CD4-positive, alpha-beta memory T cell (primary cell): Measurements from ENCODE around the gene ARHGAP12. TPM values are rescaled to one million over a fixed set of nuclear protein-coding genes. Genes with fewer than 3 reads are reported as not detected.
"Not testable (repeated sequence)": the region's sequence is repeated elsewhere in the genome, so short reads cannot be mapped to it uniquely, and the experiment has no call there.

Source experiments
- CTCF ChIA-PET: fragments of 350-600 bp; sonication (Branson Sonifier 250); formaldehyde crosslinking; loops from one replicate; lab custom pipeline; 2021; ENCODE audit warnings: inconsistent platforms; ENCODE audit not compliant: partially characterized antibody; lab: Charles Lee
- POLR2A ChIA-PET: fragments of 350-600 bp; sonication (Branson Sonifier 250); formaldehyde crosslinking; loops from one replicate; lab custom pipeline; 2021; ENCODE audit not compliant: partially characterized antibody; lab: Charles Lee
- DNase-seq, 5 donors: peaks; one replicate each; pipeline versions ENCODE4 v3.0.0 to v3.0.0-alpha.2; 2020 to 2022; ENCODE audit warnings: mixed read lengths in 1 of 5
- H3K27ac ChIP-seq: one replicate; pipeline ENCODE4 v1.7.0; 2013; ENCODE audit warnings: low read depth, low read length
- H3K27me3 ChIP-seq: 2 replicates; pipeline ENCODE4 v1.7.0; 2013; ENCODE audit warnings: mild to moderate bottlenecking, low read length, moderate library complexity; ENCODE audit not compliant: insufficient read depth
- H3K36me3 ChIP-seq: 2 replicates; pipeline ENCODE4 v1.7.0; 2013; ENCODE audit warnings: mild to moderate bottlenecking, low read length, moderate library complexity; ENCODE audit not compliant: insufficient read depth
- H3K4me1 ChIP-seq: 2 replicates; pipeline ENCODE4 v1.7.0; 2013; ENCODE audit warnings: mild to moderate bottlenecking, low read length, moderate library complexity; ENCODE audit not compliant: insufficient read depth
- H3K4me3 ChIP-seq, 2 donors: one replicate each; pipeline ENCODE4 v1.7.0; 2013; ENCODE audit warnings: low read length in 2 of 2, mild to moderate bottlenecking in 1 of 2
- H3K9me3 ChIP-seq, 2 donors: one replicate each; pipeline ENCODE4 v1.7.0; 2013; ENCODE audit warnings: low read length in 2 of 2, control low read depth in 1 of 2; ENCODE audit not compliant: control insufficient read depth in 1 of 2
- H3K27ac Mint-ChIP-seq, 7 donors: one replicate each; pipeline ENCODE4 v1.8.0; 2020 to 2021; ENCODE audit warnings: mixed read lengths in 7 of 7, mild to moderate bottlenecking in 6 of 7, inconsistent platforms in 3 of 7, moderate library complexity in 3 of 7
- H3K27me3 Mint-ChIP-seq, 2 donors: one replicate each; pipeline ENCODE4 v1.8.0; 2020 to 2021; ENCODE audit warnings: mixed read lengths in 2 of 2
- H3K36me3 Mint-ChIP-seq, 2 donors: one replicate each; pipeline ENCODE4 v1.8.0; 2020 to 2021; ENCODE audit warnings: mixed read lengths in 2 of 2, inconsistent platforms in 1 of 2, mild to moderate bottlenecking in 1 of 2
- H3K4me1 Mint-ChIP-seq, 4 donors: one replicate each; pipeline ENCODE4 v1.8.0; 2020 to 2021; ENCODE audit warnings: mixed read lengths in 4 of 4, mild to moderate bottlenecking in 1 of 4
- H3K4me3 Mint-ChIP-seq, 8 donors: one replicate each; pipeline ENCODE4 v1.8.0; 2020 to 2021; ENCODE audit warnings: mixed read lengths in 8 of 8, mild to moderate bottlenecking in 7 of 8, moderate library complexity in 6 of 8, inconsistent platforms in 3 of 8
- H3K9me3 Mint-ChIP-seq, 8 donors: one replicate each; pipeline ENCODE4 v1.8.0; 2020 to 2021; ENCODE audit warnings: mixed read lengths in 8 of 8, mild to moderate bottlenecking in 5 of 8, inconsistent platforms in 3 of 8, moderate library complexity in 1 of 8
- intact Hi-C: fragments of 100-400 bp; cut with micrococcal nuclease; formaldehyde crosslinking; loops from one replicate; pipeline ENCODE4 v1.15.1; 2023
- polyA plus RNA-seq, 2 donors: library from polyadenylated mRNA; unstranded; fragments of 300-500 nt; fragmentation: Illumina TruSeq; gene quantifications; one replicate each; pipeline ENCODE4 v1.2.3, GENCODE V29; 2021
- total RNA-seq, 2 experiments: library from RNA; stranded (reverse); gene quantifications; one replicate each; pipeline ENCODE4 v1.2.3, GENCODE V29; 2021

Gene ARHGAP12
- total and polyA plus RNA-seq, 4 experiments from 2014 or later, result 9.6 to 31.2 (median 21.5) TPM

DNA sequence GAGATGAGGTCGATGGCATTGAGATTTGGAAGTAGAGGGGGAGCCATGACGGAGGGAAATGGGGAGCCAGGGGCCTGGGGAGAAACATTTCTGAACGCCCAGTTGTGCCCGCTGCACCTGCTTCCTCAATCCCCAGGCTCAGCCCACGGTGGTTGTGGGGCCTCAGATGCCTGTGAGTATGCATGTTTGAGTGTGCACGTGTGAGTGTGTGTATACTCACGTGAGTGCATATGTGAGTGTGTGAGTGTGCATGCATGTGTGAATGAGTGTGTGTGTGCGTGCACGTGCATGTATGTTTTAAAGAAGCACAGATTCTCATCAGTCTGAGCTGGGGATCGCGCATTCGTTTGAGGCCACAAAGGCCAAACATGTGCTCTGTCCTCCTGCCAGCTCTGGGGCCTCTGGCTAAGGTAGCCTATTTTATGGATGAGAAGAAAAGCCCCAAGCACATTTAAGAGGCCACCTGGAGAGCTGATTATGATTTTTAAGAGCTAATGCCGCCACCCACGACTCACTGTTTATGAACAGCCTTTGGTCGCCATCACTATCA, 154.8 kb downstream of the ARHGAP12 start:
- intact Hi-C loops, result loop anchor here (10.0 kb wide), 1 partner anchor 249 kb away; no protein-coding TSS in a partner anchor
- Histone ChIP-seq H3K4me1 (no peaks in the 10 kb centered on the region), H3K27ac (no peak overlapping the region), H3K36me3 (no peaks in the 10 kb centered on the region), H3K9me3 (no peaks in the 10 kb centered on the region), H3K4me3 (no peak overlapping the region), H3K27me3 (no peaks in the 10 kb centered on the region)
- ChIA-PET CTCF (interaction anchor here (1.0 to 1.9 kb wide), 2 partner anchors 10 to 989 kb away, joined by 3 to 6 read pairs; no protein-coding TSS in a partner anchor), POLR2A (interaction anchor here (0.9 kb wide), 1 partner anchor 14 kb away, joined by 3 read pairs; no protein-coding TSS in a partner anchor)
- DNase-seq, result no peak
- Mint-ChIP-seq H3K4me3 (no peak overlapping the region), H3K27ac (no peak overlapping the region), H3K4me1 (no peaks in the 10 kb centered on the region), H3K36me3 (no peaks in the 10 kb centered on the region), H3K9me3 (no peaks in the 10 kb centered on the region), H3K27me3 (peaks cover 0 to 1% of the 10 kb centered on the region in 2 donors)

- POLR2A ChIA-PET, result no interaction called here
- Histone ChIP-seq H3K9me3 (no peaks in the 10 kb centered on the region), H3K4me3 (no peak overlapping the region), H3K27ac (no peak overlapping the region), H3K36me3 (no peaks in the 10 kb centered on the region), H3K4me1 (no peaks in the 10 kb centered on the region), H3K27me3 (no peaks in the 10 kb centered on the region)
- H3K27ac Mint-ChIP-seq, result no peak overlapping the region
- H3K27me3 Mint-ChIP-seq, result no peaks in the 10 kb centered on the region
- no peaks in the 10 kb centered on the region for H3K4me1 Mint-ChIP-seq
- no peak for DNase-seq
- H3K4me3 Mint-ChIP-seq, result no peak overlapping the region
- H3K36me3 Mint-ChIP-seq, result no peaks in the 10 kb centered on the region
- H3K9me3 Mint-ChIP-seq, result no peaks in the 10 kb centered on the region
- CTCF ChIA-PET, result interaction anchor here (0.9 to 3.9 kb wide), 6 partner anchors 10 to 689 kb away, joined by 3 to 18 read pairs (median 10); no protein-coding TSS in a partner anchor
- intact Hi-C loops, result loop anchor here (10.0 kb wide), 1 partner anchor 247 kb away; no protein-coding TSS in a partner anchor
Observed at GRCh38 chr10:31771331-31771831, 157.2 kb downstream of the ARHGAP12 start.

GRCh38 chr10:31770307-31770902, 158.2 kb downstream of the ARHGAP12 start:
- DNase-seq, result peak; percentile 50 to 54 (median 51)
- no peaks in the 10 kb centered on the region for H3K9me3 Mint-ChIP-seq
- no peaks in the 10 kb centered on the region for H3K4me1 Mint-ChIP-seq
- H3K27ac Mint-ChIP-seq, result no peak overlapping the region
- ChIA-PET POLR2A (interaction anchor here (0.8 to 1.5 kb wide), 4 partner anchors 9 to 986 kb away, joined by 3 to 5 read pairs (median 3); no protein-coding TSS in a partner anchor), CTCF (interaction anchor here (0.6 to 4.7 kb wide), 35 partner anchors 8 to 1099 kb away, joined by 3 to 56 read pairs (median 3); partner anchors contain the start of gene ZNF438)
- no peak overlapping the region for H3K4me3 ChIP-seq
- H3K27me3 ChIP-seq, result no peaks in the 10 kb centered on the region
- no peaks in the 10 kb centered on the region for H3K27me3 Mint-ChIP-seq
- no peaks in the 10 kb centered on the region for H3K9me3 ChIP-seq
- no peaks in the 10 kb centered on the region for H3K4me1 ChIP-seq
- H3K36me3 ChIP-seq, result no peaks in the 10 kb centered on the region
- H3K4me3 Mint-ChIP-seq, result no peak overlapping the region
- no peaks in the 10 kb centered on the region for H3K36me3 Mint-ChIP-seq
- no peak overlapping the region for H3K27ac ChIP-seq
- intact Hi-C loops, result loop anchor here (1.0 to 10.0 kb wide), 4 partner anchors 246 to 1043 kb away; no protein-coding TSS in a partner anchor

DNA sequence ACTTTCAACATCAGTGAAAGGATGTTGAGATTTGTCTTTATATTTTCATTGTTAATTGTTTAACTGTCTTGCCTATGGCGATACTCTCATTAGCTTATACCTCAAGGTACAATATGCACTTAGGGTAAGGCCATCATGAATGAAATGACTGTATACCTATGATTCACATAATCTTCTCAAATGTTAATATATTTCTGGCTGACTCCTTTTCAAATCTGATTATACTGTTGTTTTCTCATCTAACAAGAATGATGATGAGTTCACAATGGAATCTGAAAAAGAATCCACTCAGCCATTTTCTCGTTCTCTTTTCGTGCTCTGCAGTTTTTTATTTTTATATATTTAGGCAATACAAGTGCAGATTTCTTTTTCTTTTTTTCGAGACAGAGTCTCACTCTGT, 159.1 kb downstream of the ARHGAP12 start:
- CTCF ChIA-PET, result interaction anchor here (0.6 to 4.7 kb wide), 35 partner anchors 8 to 1098 kb away, joined by 3 to 56 read pairs (median 3); no protein-coding TSS in a partner anchor
- no peaks in the 10 kb centered on the region for H3K36me3 Mint-ChIP-seq
- Histone ChIP-seq H3K27ac (no peak overlapping the region), H3K9me3 (no peaks in the 10 kb centered on the region), H3K4me3 (no peak overlapping the region), H3K27me3 (no peaks in the 10 kb centered on the region), H3K36me3 (no peaks in the 10 kb centered on the region), H3K4me1 (no peaks in the 10 kb centered on the region)
- intact Hi-C loops, result no loop called here
- POLR2A ChIA-PET, result interaction anchor here (1.5 kb wide), 1 partner anchor 10 kb away, joined by 3 read pairs; no protein-coding TSS in a partner anchor
- DNase-seq, result no peak
- no peak overlapping the region for H3K27ac Mint-ChIP-seq
- no peak overlapping the region for H3K4me3 Mint-ChIP-seq
- H3K4me1 Mint-ChIP-seq, result no peaks in the 10 kb centered on the region
- H3K9me3 Mint-ChIP-seq, result peaks cover 0 to 1% (median 0%) of the 10 kb centered on the region in 8 donors
- H3K27me3 Mint-ChIP-seq, result no peaks in the 10 kb centered on the region

DNA sequence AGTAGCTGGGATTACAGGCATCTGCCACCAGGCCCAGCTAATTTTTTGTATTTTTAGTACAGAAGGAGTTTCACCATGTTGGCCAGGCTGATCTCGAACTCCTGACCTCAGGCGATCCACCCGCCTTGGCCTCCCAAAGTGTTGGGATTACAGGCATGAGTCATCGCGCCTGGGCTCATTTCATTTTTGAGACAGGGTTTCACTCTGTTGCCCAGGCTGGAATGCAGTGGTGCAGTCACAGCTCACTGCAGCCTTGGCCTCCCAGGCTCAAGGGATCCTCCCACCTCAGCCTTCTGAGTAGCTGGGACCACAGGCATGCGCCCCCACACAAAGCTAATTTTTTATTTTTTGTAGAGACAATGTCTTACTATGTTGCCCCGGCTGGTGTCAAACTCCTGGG, 159.7 kb downstream of the ARHGAP12 start:
- H3K36me3 ChIP-seq, H3K27me3 Mint-ChIP-seq, H3K36me3 Mint-ChIP-seq, H3K27me3 ChIP-seq, H3K9me3 ChIP-seq, H3K4me3 Mint-ChIP-seq, H3K27ac ChIP-seq, H3K27ac Mint-ChIP-seq, DNase-seq, H3K9me3 Mint-ChIP-seq, H3K4me1 ChIP-seq, intact Hi-C loops, H3K4me3 ChIP-seq, H3K4me1 Mint-ChIP-seq: not testable (repeated sequence)
- POLR2A ChIA-PET, result interaction anchor here (0.7 kb wide), 1 partner anchor 14 kb away, joined by 3 read pairs; no protein-coding TSS in a partner anchor
- CTCF ChIA-PET, result interaction anchor here (1.2 to 4.7 kb wide), 15 partner anchors 8 to 1098 kb away, joined by 3 to 56 read pairs (median 4); no protein-coding TSS in a partner anchor

- peaks cover 0 to 4% (median 0%) of the 10 kb centered on the region in 8 donors for H3K9me3 Mint-ChIP-seq
- H3K27me3 Mint-ChIP-seq, result no peaks in the 10 kb centered on the region
- no peaks in the 10 kb centered on the region for H3K9me3 ChIP-seq
- H3K4me3 Mint-ChIP-seq, result no peak overlapping the region
- H3K27ac Mint-ChIP-seq, result no peak overlapping the region
- intact Hi-C loops, result no loop called here
- ChIA-PET CTCF (interaction anchor here (0.7 to 4.7 kb wide), 12 partner anchors 7 to 1016 kb away, joined by 3 to 56 read pairs (median 4); partner anchors contain the start of gene ZNF438), POLR2A (interaction anchor here (0.7 kb wide), 1 partner anchor 14 kb away, joined by 3 read pairs; no protein-coding TSS in a partner anchor)
- no peaks in the 10 kb centered on the region for H3K36me3 Mint-ChIP-seq
- no peak overlapping the region for H3K27ac ChIP-seq
- no peaks in the 10 kb centered on the region for H3K27me3 ChIP-seq
- H3K4me1 ChIP-seq, result no peaks in the 10 kb centered on the region
- H3K4me3 ChIP-seq, result no peak overlapping the region
- no peaks in the 10 kb centered on the region for H3K4me1 Mint-ChIP-seq
- no peaks in the 10 kb centered on the region for H3K36me3 ChIP-seq
- DNase-seq, result no peak
Observed at GRCh38 chr10:31768467-31768866, 160.2 kb downstream of the ARHGAP12 start.

GRCh38 chr10:31765541-31765940, 163.1 kb downstream of the ARHGAP12 start:
- Histone ChIP-seq H3K27me3 (no peaks in the 10 kb centered on the region), H3K27ac (no peak overlapping the region), H3K9me3 (no peaks in the 10 kb centered on the region), H3K36me3 (no peaks in the 10 kb centered on the region), H3K4me3 (no peak overlapping the region), H3K4me1 (peaks cover 7% of the 10 kb centered on the region)
- H3K27me3 Mint-ChIP-seq, result no peaks in the 10 kb centered on the region
- POLR2A ChIA-PET, result no interaction called here
- CTCF ChIA-PET, result no interaction called here
- H3K4me1 Mint-ChIP-seq, result peaks cover 3 to 7% (median 5%) of the 10 kb centered on the region in 4 donors
- intact Hi-C loops, result no loop called here
- H3K27ac Mint-ChIP-seq, result peak overlapping the region in 2 of 7 donors; percentile 53 to 66
- no peak for DNase-seq
- H3K36me3 Mint-ChIP-seq, result no peaks in the 10 kb centered on the region
- peaks cover 0 to 4% (median 0%) of the 10 kb centered on the region in 8 donors for H3K9me3 Mint-ChIP-seq
- no peak overlapping the region for H3K4me3 Mint-ChIP-seq
